ENCODE results near the gene LAG3. TPM values are rescaled to one million over a fixed set of nuclear protein-coding genes. Genes with fewer than 3 reads are reported as not detected.
A peak's percentile ranks its signal among the peaks of the same experiment; 100 is the strongest.

Gene LAG3
- total RNA-seq, 1 donor from 2014 or later = 7.3 TPM

GRCh38 chr12:6779708-6780432 is 7.5 kb downstream of the LAG3 start:
- no peak for DNase-seq
- H3K9me3 Mint-ChIP-seq (ENCODE audit: unreplicated experiment) = peaks cover 13% of the 10 kb centered on the region
- H3K4me1 Mint-ChIP-seq (ENCODE audit: low read depth, unreplicated experiment) = peaks cover 29% of the 10 kb centered on the region
- H3K36me3 Mint-ChIP-seq (ENCODE audit: unreplicated experiment) = peaks cover 3% of the 10 kb centered on the region
- peak overlapping the region; percentile 46 for H3K4me3 Mint-ChIP-seq (ENCODE audit: unreplicated experiment)
- no peak for TF ChIP-seq CTCF (IDR thresholded peaks at IDR 0.05; ENCODE audit: partially characterized antibody, unreplicated experiment)
- peaks cover 20% of the 10 kb centered on the region for H3K27me3 Mint-ChIP-seq (ENCODE audit: unreplicated experiment)
- peak overlapping the region; percentile 100 for H3K27ac Mint-ChIP-seq (ENCODE audit: unreplicated experiment)

- Mint-ChIP-seq H3K27ac (ENCODE audit: unreplicated experiment) (peak overlapping the region; percentile 66), H3K9me3 (ENCODE audit: unreplicated experiment) (peaks cover 15% of the 10 kb centered on the region)
Observed at GRCh38 chr12:6780573-6780972, 8.3 kb downstream of the LAG3 start.

GRCh38 chr12:6782119-6782518 is 9.8 kb downstream of the LAG3 start:
- H3K27ac Mint-ChIP-seq (ENCODE audit: unreplicated experiment) = no peak overlapping the region
- TF ChIP-seq CTCF (IDR thresholded peaks at IDR 0.05; ENCODE audit: partially characterized antibody, unreplicated experiment) = no peak
- no peak for DNase-seq
- no peaks in the 10 kb centered on the region for H3K36me3 Mint-ChIP-seq (ENCODE audit: unreplicated experiment)
- H3K27me3 Mint-ChIP-seq (ENCODE audit: unreplicated experiment) = peaks cover 15% of the 10 kb centered on the region
- H3K9me3 Mint-ChIP-seq (ENCODE audit: unreplicated experiment) = peaks cover 15% of the 10 kb centered on the region
- H3K4me1 Mint-ChIP-seq (ENCODE audit: low read depth, unreplicated experiment) = peaks cover 29% of the 10 kb centered on the region
- no peak overlapping the region for H3K4me3 Mint-ChIP-seq (ENCODE audit: unreplicated experiment)

More at GRCh38 chr12:6780573-6780972, 8.3 kb downstream of the LAG3 start:
- no peak for DNase-seq
- Mint-ChIP-seq H3K27me3 (ENCODE audit: unreplicated experiment) (peaks cover 18% of the 10 kb centered on the region), H3K36me3 (ENCODE audit: unreplicated experiment) (no peaks in the 10 kb centered on the region), H3K4me1 (ENCODE audit: low read depth, unreplicated experiment) (peaks cover 29% of the 10 kb centered on the region), H3K4me3 (ENCODE audit: unreplicated experiment) (no peak overlapping the region)
- no peak for TF ChIP-seq CTCF (IDR thresholded peaks at IDR 0.05; ENCODE audit: partially characterized antibody, unreplicated experiment)

GRCh38 chr12:6782850-6783566 is 10.7 kb downstream of the LAG3 start:
- Mint-ChIP-seq H3K4me1 (ENCODE audit: low read depth, unreplicated experiment) (peaks cover 27% of the 10 kb centered on the region), H3K4me3 (ENCODE audit: unreplicated experiment) (no peak overlapping the region), H3K9me3 (ENCODE audit: unreplicated experiment) (peaks cover 15% of the 10 kb centered on the region), H3K27ac (ENCODE audit: unreplicated experiment) (no peak overlapping the region), H3K36me3 (ENCODE audit: unreplicated experiment) (no peaks in the 10 kb centered on the region), H3K27me3 (ENCODE audit: unreplicated experiment) (peaks cover 12% of the 10 kb centered on the region)
- no peak for DNase-seq
- TF ChIP-seq CTCF (IDR thresholded peaks at IDR 0.05; ENCODE audit: partially characterized antibody, unreplicated experiment) = no peak

- no peak for TF ChIP-seq CTCF (IDR thresholded peaks at IDR 0.05; ENCODE audit: partially characterized antibody, unreplicated experiment)
- Mint-ChIP-seq H3K27ac (ENCODE audit: unreplicated experiment) (no peak overlapping the region), H3K4me3 (ENCODE audit: unreplicated experiment) (no peak overlapping the region), H3K27me3 (ENCODE audit: unreplicated experiment) (peaks cover 6% of the 10 kb centered on the region), H3K4me1 (ENCODE audit: low read depth, unreplicated experiment) (peaks cover 18% of the 10 kb centered on the region), H3K9me3 (ENCODE audit: unreplicated experiment) (peaks cover 10% of the 10 kb centered on the region), H3K36me3 (ENCODE audit: unreplicated experiment) (no peaks in the 10 kb centered on the region)
- no peak for DNase-seq
Observed at GRCh38 chr12:6783828-6784227, 11.5 kb downstream of the LAG3 start.

All from glutamatergic neuron (in vitro differentiated cells).